BE2C (cell line): ENCODE measurements around the gene PPFIA4.
A peak's percentile ranks its signal among the peaks of the same experiment; 100 is the strongest.

Source experiments
- DNase-seq: peaks from one replicate; pipeline ENCODE4 v3.0.0-alpha.2; 2020
- H3K27me3 ChIP-seq: fragments of 250-450 bp; sonication (Bioruptor Pico); 2 replicates; pipeline ENCODE4 v1.5.1; 2020; ENCODE audit warnings: mild to moderate bottlenecking
- H3K36me3 ChIP-seq: fragments of 250-450 bp; sonication (Bioruptor Pico); 2 replicates; pipeline ENCODE4 v1.5.1; 2020; ENCODE audit warnings: mild to moderate bottlenecking
- H3K4me1 ChIP-seq: fragments of 250-450 bp; sonication (Bioruptor Pico); 2 replicates; pipeline ENCODE4 v1.5.1; 2020
- H3K4me3 ChIP-seq: 2 replicates; pipeline ENCODE4 v1.5.1; 2011; ENCODE audit warnings: low read depth, low read length
- H3K9me3 ChIP-seq: fragments of 250-450 bp; sonication (Bioruptor Pico); 2 replicates; pipeline ENCODE4 v1.5.1; 2020
- CTCF ChIP-seq: IDR thresholded peaks from 2 replicates; pipeline ENCODE4 v1.5.1; 2012; ENCODE audit warnings: mild to moderate bottlenecking, low read depth, low read length

PPFIA4 gene

GRCh38 chr1:203126866-203127665 is 100.8 kb downstream of the PPFIA4 start:
- H3K36me3 ChIP-seq, result no peaks in the 10 kb centered on the region
- peak overlapping the region; percentile 54 for H3K4me3 ChIP-seq
- TF ChIP-seq CTCF, result no peak
- DNase-seq, result no peak
- H3K4me1 ChIP-seq, result peaks cover 42% of the 10 kb centered on the region
- peaks cover 7% of the 10 kb centered on the region; the same call in 1 of the 2 replicates for H3K27me3 ChIP-seq
- no peaks in the 10 kb centered on the region for H3K9me3 ChIP-seq

GRCh38 chr1:203127666-203128430 is 101.6 kb downstream of the PPFIA4 start, which contains the start of gene ADORA1:
TSS of gene ADORA1 (plus strand) at chr1:203127726. CDS start at chr1:203128842, 1,116 bp downstream.
- Histone ChIP-seq H3K36me3 (no peaks in the 10 kb centered on the region), H3K9me3 (no peaks in the 10 kb centered on the region), H3K4me1 (peaks cover 42% of the 10 kb centered on the region), H3K27me3 (peaks cover 7% of the 10 kb centered on the region; the same call in 1 of the 2 replicates), H3K4me3 (peak within 1 kb of the TSS; percentile 54)
- peak; percentile 64 for DNase-seq
- TF ChIP-seq CTCF, result no peak

- peaks cover 7% of the 10 kb centered on the region; the same call in 1 of the 2 replicates for H3K27me3 ChIP-seq
- H3K4me3 ChIP-seq, result peak overlapping the region; percentile 54
- no peaks in the 10 kb centered on the region for H3K36me3 ChIP-seq
- DNase-seq, result no peak
- no peaks in the 10 kb centered on the region for H3K9me3 ChIP-seq
- H3K4me1 ChIP-seq, result peaks cover 42% of the 10 kb centered on the region
- TF ChIP-seq CTCF, result no peak
These were observed 102.1 kb downstream of the PPFIA4 start for GRCh38 chr1:203128431-203128715.
